Mesenchymal stem cell (in vitro differentiated cells and primary cell): ENCODE measurements around the gene SPRR5.

Experiments
- DNase-seq: peaks from one replicate; pipeline ENCODE4 v3.0.0-alpha.2; 2013
- H2AFZ ChIP-seq: one replicate; pipeline ENCODE4 v1.6.1; 2013; ENCODE audit warnings: low read depth, mild to moderate bottlenecking, control low read depth, inconsistent platforms, low read length, moderate library complexity
- H2AK5ac ChIP-seq: 2 replicates; pipeline ENCODE4 v1.6.1; 2013; ENCODE audit warnings: low read length, moderate library complexity, mild to moderate bottlenecking, inconsistent platforms; ENCODE audit not compliant: severe bottlenecking
- H2BK120ac ChIP-seq: one replicate; pipeline ENCODE4 v1.6.1; 2013; ENCODE audit warnings: low read depth, mild to moderate bottlenecking, inconsistent platforms, low read length, moderate library complexity
- H2BK12ac ChIP-seq, 2 experiments: one replicate each; pipeline ENCODE4 v1.6.1; 2013; ENCODE audit warnings: inconsistent platforms in 2 of 2, low read length in 2 of 2, mild to moderate bottlenecking in 2 of 2, moderate library complexity in 2 of 2, control low read depth in 1 of 2
- H2BK15ac ChIP-seq: one replicate; pipeline ENCODE4 v1.6.1; 2013; ENCODE audit warnings: mild to moderate bottlenecking, low read depth, inconsistent platforms; ENCODE audit not compliant: poor library complexity, severe bottlenecking
- H2BK5ac ChIP-seq: 2 replicates; pipeline ENCODE4 v1.6.1; 2013; ENCODE audit warnings: low read depth, mild to moderate bottlenecking, low read length, control low read depth, inconsistent platforms; ENCODE audit not compliant: poor library complexity, severe bottlenecking
- H3K14ac ChIP-seq, 2 experiments: one replicate each; pipeline ENCODE4 v1.6.1; 2013; ENCODE audit warnings: inconsistent platforms in 2 of 2, low read length in 2 of 2, control low read depth in 1 of 2, mild to moderate bottlenecking in 1 of 2, moderate library complexity in 1 of 2
- H3K18ac ChIP-seq, 2 experiments: one replicate each; pipeline ENCODE4 v1.6.1; 2013; ENCODE audit warnings: inconsistent platforms in 2 of 2, low read length in 2 of 2, control low read depth in 1 of 2, low read depth in 1 of 2, mild to moderate bottlenecking in 1 of 2
- H3K23ac ChIP-seq, 2 experiments: one replicate each; pipeline ENCODE4 v1.6.1; 2013; ENCODE audit warnings: inconsistent platforms in 2 of 2, low read length in 2 of 2, mild to moderate bottlenecking in 2 of 2, moderate library complexity in 2 of 2, control low read depth in 1 of 2
- H3K27ac ChIP-seq: 2 replicates; pipeline ENCODE4 v1.5.1; 2013; ENCODE audit warnings: mild to moderate bottlenecking, moderate library complexity, low read length, control low read depth, inconsistent platforms; ENCODE audit not compliant: poor library complexity, severe bottlenecking
- H3K27me3 ChIP-seq, 2 experiments: 2 replicates each; pipeline versions ENCODE4 v1.6.1 to v1.7.0; 2013; ENCODE audit warnings: low read length in 2 of 2, mild to moderate bottlenecking in 2 of 2, moderate library complexity in 2 of 2, control low read depth in 1 of 2, inconsistent platforms in 1 of 2; ENCODE audit not compliant: control insufficient read depth in 1 of 2, insufficient read depth in 1 of 2
- H3K36me3 ChIP-seq, 2 experiments: 2 replicates each; pipeline versions ENCODE4 v1.6.1 to v1.7.0; 2013; ENCODE audit warnings: low read length in 2 of 2, control low read depth in 1 of 2, inconsistent platforms in 1 of 2, low read depth in 1 of 2, mild to moderate bottlenecking in 1 of 2; ENCODE audit not compliant: insufficient read depth in 2 of 2, control insufficient read depth in 1 of 2
- H3K4ac ChIP-seq, 2 experiments: one replicate each; pipeline ENCODE4 v1.6.1; 2013; ENCODE audit warnings: inconsistent platforms in 2 of 2, low read length in 2 of 2, mild to moderate bottlenecking in 2 of 2, moderate library complexity in 2 of 2, control low read depth in 1 of 2, low read depth in 1 of 2
- H3K4me1 ChIP-seq: 2 replicates; pipeline ENCODE4 v1.6.1; 2013; ENCODE audit warnings: low read depth, low read length, control low read depth; ENCODE audit not compliant: control insufficient read depth, insufficient read depth
- H3K4me2 ChIP-seq: 2 replicates; pipeline ENCODE4 v1.6.1; 2013; ENCODE audit warnings: low read length, mild to moderate bottlenecking, inconsistent platforms; ENCODE audit not compliant: poor library complexity, severe bottlenecking
- H3K4me3 ChIP-seq, 2 experiments: 2 replicates each; pipeline versions ENCODE4 v1.5.1 to v1.7.0; 2013; ENCODE audit warnings: low read length in 2 of 2, mild to moderate bottlenecking in 2 of 2, control low read depth in 1 of 2, low read depth in 1 of 2; ENCODE audit not compliant: insufficient read depth in 1 of 2
- H3K79me1 ChIP-seq: replicated peaks from 2 replicates; pipeline ENCODE4 v1.6.1; 2013; ENCODE audit warnings: mild to moderate bottlenecking, control low read depth, low read length, inconsistent platforms; ENCODE audit not compliant: poor library complexity, severe bottlenecking
- H3K9ac ChIP-seq: 2 replicates; pipeline ENCODE4 v1.7.0; 2013; ENCODE audit warnings: mild to moderate bottlenecking, low read length, moderate library complexity
- H3K9me3 ChIP-seq: 2 replicates; pipeline ENCODE4 v1.7.0; 2013; ENCODE audit warnings: mild to moderate bottlenecking, low read length; ENCODE audit not compliant: control insufficient read depth
- H4K8ac ChIP-seq: one replicate; pipeline ENCODE4 v1.6.1; 2013; ENCODE audit warnings: inconsistent platforms, mild to moderate bottlenecking, low read length, moderate library complexity
- H4K91ac ChIP-seq: one replicate; pipeline ENCODE4 v1.6.1; 2013; ENCODE audit warnings: mild to moderate bottlenecking, low read length, inconsistent platforms
- WGBS: methylation state at CpG from one replicate; pipeline ENCODE4 v1.1.7; 2013; ENCODE audit warnings: mixed read lengths; 5-methylcytosine and 5-hydroxymethylcytosine counted together

SPRR5 gene

DNA sequence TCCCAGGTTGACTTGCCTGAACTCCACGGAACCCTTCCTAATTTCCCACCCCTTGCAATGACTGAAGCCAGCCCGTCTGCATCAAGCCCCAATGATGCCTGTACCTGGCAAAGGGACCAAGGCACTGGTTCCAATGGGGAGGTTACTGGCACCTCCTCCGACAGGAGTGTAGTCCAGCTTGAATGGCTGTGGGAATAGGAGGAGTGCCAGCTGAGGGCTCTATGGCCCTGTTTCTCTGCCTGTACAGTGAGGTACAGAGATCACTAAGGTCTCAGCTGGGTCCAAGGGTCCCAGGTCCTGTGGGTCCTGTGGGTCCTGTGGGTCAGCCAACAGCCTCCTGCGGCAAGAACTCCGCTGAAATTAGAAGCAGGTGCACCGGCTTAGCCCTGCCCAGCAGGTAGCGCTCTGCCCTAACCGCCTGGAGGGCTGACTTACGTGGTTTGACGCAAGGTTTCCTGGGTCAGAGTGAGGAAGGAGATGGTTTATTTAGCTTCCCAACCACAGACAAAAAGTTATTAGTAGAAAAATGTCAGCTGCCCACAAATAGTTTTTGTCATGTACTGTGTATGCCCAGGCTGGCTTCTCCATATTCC is 13.5 kb downstream of the SPRR5 start:
- H3K9me3 ChIP-seq = no peaks in the 10 kb centered on the region
- WGBS = 70% methylated on average over 6 of the region's 10 CpGs
- H3K18ac ChIP-seq = no peak overlapping the region
- H2AFZ ChIP-seq = no peak overlapping the region
- H4K91ac ChIP-seq = no peak overlapping the region
- no peak overlapping the region for H4K8ac ChIP-seq
- no peak overlapping the region for H2BK15ac ChIP-seq
- no peak overlapping the region for H2AK5ac ChIP-seq
- H3K23ac ChIP-seq = no peak overlapping the region
- no peak overlapping the region for H2BK120ac ChIP-seq
- DNase-seq = no peak
- no peak overlapping the region for H3K4ac ChIP-seq
- H3K4me3 ChIP-seq = no peak overlapping the region
- H3K27me3 ChIP-seq = no peaks in the 10 kb centered on the region
- no peaks in the 10 kb centered on the region for H3K79me1 ChIP-seq
- H3K36me3 ChIP-seq = no peaks in the 10 kb centered on the region
- H3K14ac ChIP-seq = no peak overlapping the region
- no peak overlapping the region for H2BK12ac ChIP-seq
- no peak overlapping the region for H3K4me2 ChIP-seq
- no peak overlapping the region for H2BK5ac ChIP-seq
- H3K4me1 ChIP-seq = no peaks in the 10 kb centered on the region
- no peak overlapping the region for H3K9ac ChIP-seq
- no peak overlapping the region for H3K27ac ChIP-seq

DNA sequence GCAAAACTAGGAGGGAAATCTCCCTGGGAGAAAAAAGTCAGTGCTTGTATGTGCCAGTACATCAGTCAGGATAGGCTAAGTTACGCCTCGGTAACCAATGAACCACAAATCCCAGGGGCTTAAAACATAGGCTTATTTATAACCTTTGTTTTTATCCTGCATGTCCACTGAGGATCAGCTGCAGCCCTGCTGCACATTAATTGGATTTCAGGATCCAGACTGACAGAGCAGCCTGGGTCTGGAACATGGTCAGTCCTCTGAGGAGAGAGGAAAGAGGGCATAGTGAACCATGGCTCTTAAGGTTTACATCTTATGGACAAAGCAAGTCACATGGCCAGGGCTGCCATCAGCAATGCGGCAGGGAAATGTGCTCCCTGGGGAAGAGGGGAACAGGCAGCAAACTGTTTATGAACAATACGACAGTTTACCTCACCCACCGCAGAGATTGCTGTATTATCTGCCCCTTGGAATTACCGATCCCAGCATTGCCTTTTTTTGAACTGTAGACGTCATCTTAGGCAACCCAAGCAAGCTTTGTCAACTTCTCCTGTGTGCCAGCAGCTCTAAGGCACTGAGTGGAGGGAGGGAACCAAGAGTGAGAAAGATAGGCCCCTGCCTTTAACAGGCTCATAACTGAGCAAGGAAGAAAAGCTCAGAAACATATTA is 14.4 kb downstream of the SPRR5 start:
- Histone ChIP-seq H3K4me1 (no peaks in the 10 kb centered on the region), H3K9me3 (no peaks in the 10 kb centered on the region), H3K4me2 (no peak overlapping the region), H2BK15ac (no peak overlapping the region), H3K14ac (no peak overlapping the region), H3K27me3 (no peaks in the 10 kb centered on the region), H3K4ac (no peak overlapping the region), H2AFZ (no peak overlapping the region), H3K18ac (no peak overlapping the region), H4K8ac (no peak overlapping the region), H3K4me3 (no peak overlapping the region), H3K79me1 (no peaks in the 10 kb centered on the region), H2BK12ac (no peak overlapping the region), H3K9ac (no peak overlapping the region), H2AK5ac (no peak overlapping the region), H3K23ac (no peak overlapping the region), H2BK120ac (no peak overlapping the region), H4K91ac (no peak overlapping the region), H2BK5ac (no peak overlapping the region), H3K36me3 (no peaks in the 10 kb centered on the region), H3K27ac (no peak overlapping the region)
- DNase-seq = no peak
- WGBS = 80% methylated on average over 7 of the region's 7 CpGs

DNA sequence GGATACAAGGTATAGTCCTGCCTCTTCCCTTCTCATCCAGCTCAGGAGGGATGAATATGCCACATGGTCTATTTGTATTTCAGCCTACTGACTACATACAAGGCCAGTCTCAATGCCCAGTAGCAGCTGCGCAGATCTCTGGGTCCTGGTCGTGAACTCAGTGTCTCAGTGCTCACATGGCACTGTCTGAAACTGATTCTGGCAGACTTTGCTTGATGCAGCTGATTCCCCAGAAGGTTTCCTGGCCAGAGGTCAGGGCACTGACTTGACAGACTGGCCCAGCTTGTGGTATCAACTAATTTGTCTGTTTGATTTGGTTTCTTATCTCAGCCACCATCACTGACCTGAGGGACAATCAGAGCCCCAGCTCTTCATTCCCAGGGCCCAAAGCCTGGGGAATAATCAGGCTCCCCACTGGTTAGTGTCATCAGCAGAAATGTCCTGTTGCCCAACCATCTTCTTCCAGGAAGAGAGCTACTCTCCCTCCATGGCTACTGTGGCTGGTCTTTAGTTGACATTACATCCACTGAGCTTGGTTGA is 15.9 kb downstream of the SPRR5 start:
- Histone ChIP-seq H3K4me1 (no peaks in the 10 kb centered on the region), H2BK12ac (no peak overlapping the region), H3K79me1 (no peaks in the 10 kb centered on the region), H3K23ac (no peak overlapping the region), H3K9me3 (no peaks in the 10 kb centered on the region), H2AK5ac (no peak overlapping the region), H4K91ac (no peak overlapping the region), H2BK120ac (no peak overlapping the region), H3K4me3 (no peak overlapping the region), H4K8ac (no peak overlapping the region), H2BK5ac (no peak overlapping the region), H3K4me2 (no peak overlapping the region), H3K36me3 (no peaks in the 10 kb centered on the region), H3K4ac (no peak overlapping the region), H3K9ac (no peak overlapping the region), H2AFZ (no peak overlapping the region), H2BK15ac (no peak overlapping the region), H3K27me3 (no peaks in the 10 kb centered on the region), H3K27ac (no peak overlapping the region), H3K18ac (no peak overlapping the region), H3K14ac (no peak overlapping the region)
- no peak for DNase-seq
- WGBS = 40% methylated on average over 2 of the region's 2 CpGs

DNA sequence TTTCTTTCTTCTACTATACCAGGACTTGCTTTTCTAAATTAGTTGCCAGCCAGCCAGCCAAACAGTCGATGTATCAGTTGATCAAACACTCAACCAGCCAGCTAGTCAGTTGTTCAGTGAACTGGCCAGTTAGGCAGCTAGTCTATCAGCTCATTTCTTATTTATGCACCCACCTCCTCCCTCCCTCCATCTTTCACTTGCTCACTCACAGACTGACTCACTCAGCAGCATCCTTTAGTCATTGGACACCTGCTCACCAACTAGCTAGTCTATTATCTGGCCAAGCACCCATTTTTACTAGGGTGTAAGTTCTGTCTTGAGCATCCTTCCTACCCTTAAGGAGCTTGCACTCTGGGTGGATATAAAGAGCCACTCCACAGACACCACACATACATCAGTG is 17.5 kb downstream of the SPRR5 start:
- Histone ChIP-seq H3K4me1 (no peaks in the 10 kb centered on the region), H3K14ac (no peak overlapping the region), H4K91ac (no peak overlapping the region), H3K36me3 (no peaks in the 10 kb centered on the region), H3K4me3 (no peak overlapping the region), H4K8ac (no peak overlapping the region), H3K23ac (no peak overlapping the region), H3K27me3 (no peaks in the 10 kb centered on the region), H2BK15ac (no peak overlapping the region), H2BK5ac (no peak overlapping the region), H2BK120ac (no peak overlapping the region), H3K18ac (no peak overlapping the region), H3K4me2 (no peak overlapping the region), H3K79me1 (no peaks in the 10 kb centered on the region), H3K9ac (no peak overlapping the region), H3K4ac (no peak overlapping the region), H2AK5ac (no peak overlapping the region), H2AFZ (no peak overlapping the region), H3K9me3 (no peaks in the 10 kb centered on the region), H3K27ac (no peak overlapping the region), H2BK12ac (no peak overlapping the region)
- WGBS = 23% methylated on average over 1 of the region's 1 CpG
- DNase-seq = no peak
